ENCODE data around the gene GRM5. TPM values are rescaled to one million over a fixed set of nuclear protein-coding genes. Genes with fewer than 3 reads are reported as not detected.

GRM5 gene
- total and polyA plus RNA-seq, 2 donors (not counting 1 experiment from before 2014, with no cell fraction given), result 0.01 TPM; not detected in 1

- no peaks in the 10 kb centered on the region for H3K27me3 ChIP-seq (ENCODE audit: control insufficient read depth, insufficient read depth, low read length)
- no peaks in the 10 kb centered on the region for H4K20me1 ChIP-seq (ENCODE audit: control insufficient read depth, extremely low read depth, insufficient read depth, low read length)
- DNase-seq (ENCODE audit: low read depth in 2 of 2), result peak; percentile 77 to 94
- no peaks in the 10 kb centered on the region for H3K36me3 ChIP-seq (ENCODE audit: control insufficient read depth, insufficient read depth, low read length)
- no peaks in the 10 kb centered on the region for H3K79me2 ChIP-seq (ENCODE audit: control insufficient read depth, insufficient read depth, low read length)
- no peak overlapping the region for H2AFZ ChIP-seq (ENCODE audit: low read length)
- no peaks in the 10 kb centered on the region for H3K9me3 ChIP-seq (ENCODE audit: control insufficient read depth, insufficient read depth, low read depth, low read length)
- H3K27ac ChIP-seq (ENCODE audit: insufficient read depth, low read length), result peak overlapping the region; percentile 63
- H3K9ac ChIP-seq (ENCODE audit: insufficient read depth, low read length), result no peak overlapping the region
- no peak for TF ChIP-seq EZH2 (IDR thresholded peaks at IDR 0.05; ENCODE audit: low read length, missing control alignments)
- TF ChIP-seq, protein P1, sequence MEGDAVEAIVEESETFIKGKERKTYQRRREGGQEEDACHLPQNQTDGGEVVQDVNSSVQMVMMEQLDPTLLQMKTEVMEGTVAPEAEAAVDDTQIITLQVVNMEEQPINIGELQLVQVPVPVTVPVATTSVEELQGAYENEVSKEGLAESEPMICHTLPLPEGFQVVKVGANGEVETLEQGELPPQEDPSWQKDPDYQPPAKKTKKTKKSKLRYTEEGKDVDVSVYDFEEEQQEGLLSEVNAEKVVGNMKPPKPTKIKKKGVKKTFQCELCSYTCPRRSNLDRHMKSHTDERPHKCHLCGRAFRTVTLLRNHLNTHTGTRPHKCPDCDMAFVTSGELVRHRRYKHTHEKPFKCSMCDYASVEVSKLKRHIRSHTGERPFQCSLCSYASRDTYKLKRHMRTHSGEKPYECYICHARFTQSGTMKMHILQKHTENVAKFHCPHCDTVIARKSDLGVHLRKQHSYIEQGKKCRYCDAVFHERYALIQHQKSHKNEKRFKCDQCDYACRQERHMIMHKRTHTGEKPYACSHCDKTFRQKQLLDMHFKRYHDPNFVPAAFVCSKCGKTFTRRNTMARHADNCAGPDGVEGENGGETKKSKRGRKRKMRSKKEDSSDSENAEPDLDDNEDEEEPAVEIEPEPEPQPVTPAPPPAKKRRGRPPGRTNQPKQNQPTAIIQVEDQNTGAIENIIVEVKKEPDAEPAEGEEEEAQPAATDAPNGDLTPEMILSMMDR (conservative IDR thresholded peaks at IDR 0.05 in 1 of 2, IDR thresholded peaks at IDR 0.05 in 1 of 2; ENCODE audit: low read depth in 1 of 2, low read length in 2 of 2), result no peak
- no peak overlapping the region for H3K4me3 ChIP-seq (replicated peaks in 1 of 4; ENCODE audit: control extremely low read depth in 1 of 4, insufficient read depth in 1 of 4, low read depth in 3 of 4, low read length in 4 of 4)
- no peak overlapping the region for H3K4me2 ChIP-seq (ENCODE audit: extremely low read depth, insufficient read depth, low read length)
- H3K4me1 ChIP-seq (ENCODE audit: control insufficient read depth, extremely low read depth, insufficient read depth, low read length), result no peaks in the 10 kb centered on the region
Observed at GRCh38 chr11:88779577-88779976, 286.2 kb downstream of the GRM5 start.

GRCh38 chr11:88770475-88771079 lies 295.2 kb downstream of the GRM5 start:
- Histone ChIP-seq H3K27me3 (ENCODE audit: control insufficient read depth, insufficient read depth, low read length) (no peaks in the 10 kb centered on the region), H3K9ac (ENCODE audit: insufficient read depth, low read length) (no peak overlapping the region), H3K4me3 (replicated peaks in 1 of 4; ENCODE audit: control extremely low read depth in 1 of 4, insufficient read depth in 1 of 4, low read depth in 3 of 4, low read length in 4 of 4) (no peak overlapping the region), H4K20me1 (ENCODE audit: control insufficient read depth, extremely low read depth, insufficient read depth, low read length) (no peaks in the 10 kb centered on the region), H2AFZ (ENCODE audit: low read length) (no peak overlapping the region), H3K4me1 (ENCODE audit: control insufficient read depth, extremely low read depth, insufficient read depth, low read length) (no peaks in the 10 kb centered on the region), H3K27ac (ENCODE audit: insufficient read depth, low read length) (no peak overlapping the region), H3K36me3 (ENCODE audit: control insufficient read depth, insufficient read depth, low read length) (no peaks in the 10 kb centered on the region), H3K79me2 (ENCODE audit: control insufficient read depth, insufficient read depth, low read length) (no peaks in the 10 kb centered on the region), H3K4me2 (ENCODE audit: extremely low read depth, insufficient read depth, low read length) (no peak overlapping the region), H3K9me3 (ENCODE audit: control insufficient read depth, insufficient read depth, low read depth, low read length) (no peaks in the 10 kb centered on the region)
- TF ChIP-seq, protein P1 (conservative IDR thresholded peaks at IDR 0.05 in 1 of 2, IDR thresholded peaks at IDR 0.05 in 1 of 2; ENCODE audit: low read depth in 1 of 2, low read length in 2 of 2), result no peak
- no peak for TF ChIP-seq EZH2 (IDR thresholded peaks at IDR 0.05; ENCODE audit: low read length, missing control alignments)
- DNase-seq (ENCODE audit: low read depth in 2 of 2), result peak in 1 of 2 donors; percentile 31

GRCh38 chr11:88744140-88744539 lies 321.6 kb downstream of the GRM5 start:
- no peak for TF ChIP-seq EZH2 (IDR thresholded peaks at IDR 0.05; ENCODE audit: low read length, missing control alignments)
- TF ChIP-seq, protein P1 (conservative IDR thresholded peaks at IDR 0.05 in 1 of 2, IDR thresholded peaks at IDR 0.05 in 1 of 2; ENCODE audit: low read depth in 1 of 2, low read length in 2 of 2), result no peak
- no peaks in the 10 kb centered on the region for H4K20me1 ChIP-seq (ENCODE audit: control insufficient read depth, extremely low read depth, insufficient read depth, low read length)

More at GRCh38 chr11:88744140-88744539, 321.6 kb downstream of the GRM5 start:
- no peak for DNase-seq (ENCODE audit: low read depth in 2 of 2)
- no peak overlapping the region for H3K27ac ChIP-seq (ENCODE audit: insufficient read depth, low read length)
- no peak overlapping the region for H3K4me3 ChIP-seq (replicated peaks in 1 of 4; ENCODE audit: control extremely low read depth in 1 of 4, insufficient read depth in 1 of 4, low read depth in 3 of 4, low read length in 4 of 4)
- H3K27me3 ChIP-seq (ENCODE audit: control insufficient read depth, insufficient read depth, low read length), result no peaks in the 10 kb centered on the region
- H3K36me3 ChIP-seq (ENCODE audit: control insufficient read depth, insufficient read depth, low read length), result no peaks in the 10 kb centered on the region
- no peak overlapping the region for H3K4me2 ChIP-seq (ENCODE audit: extremely low read depth, insufficient read depth, low read length)
- no peaks in the 10 kb centered on the region for H3K9me3 ChIP-seq (ENCODE audit: control insufficient read depth, insufficient read depth, low read depth, low read length)
- no peak overlapping the region for H2AFZ ChIP-seq (ENCODE audit: low read length)
- H3K79me2 ChIP-seq (ENCODE audit: control insufficient read depth, insufficient read depth, low read length), result no peaks in the 10 kb centered on the region
- H3K4me1 ChIP-seq (ENCODE audit: control insufficient read depth, extremely low read depth, insufficient read depth, low read length), result no peaks in the 10 kb centered on the region
- H3K9ac ChIP-seq (ENCODE audit: insufficient read depth, low read length), result no peak overlapping the region
